Stimulated activated memory B cell treated with anti-CD40 and anti-IgM and Interleukin-4, amounts not matched to agents 10 μg/mL and 1 μg/mL and 100 μg/mL, for 72 hours (primary cell): ENCODE data around the gene NF2.

Experiments
- ATAC-seq: fragments of 150-1000 bp; cut with Tn5 transposase; 2 replicates; pipeline ENCODE4 v1.10.0; 2021
- H3K27ac Mint-ChIP-seq: one replicate; pipeline ENCODE4 v1.8.0; 2022; ENCODE audit warnings: mild to moderate bottlenecking, mixed read lengths
- H3K27me3 Mint-ChIP-seq: one replicate; pipeline ENCODE4 v1.8.0; 2022; ENCODE audit warnings: mixed read lengths
- H3K36me3 Mint-ChIP-seq: one replicate; pipeline ENCODE4 v1.8.0; 2022; ENCODE audit warnings: mixed read lengths
- H3K4me1 Mint-ChIP-seq: one replicate; pipeline ENCODE4 v1.8.0; 2022; ENCODE audit warnings: mixed read lengths
- H3K4me3 Mint-ChIP-seq: one replicate; pipeline ENCODE4 v1.8.0; 2022; ENCODE audit warnings: mild to moderate bottlenecking, moderate library complexity, mixed read lengths
- H3K9me3 Mint-ChIP-seq: one replicate; pipeline ENCODE4 v1.8.0; 2022; ENCODE audit warnings: mixed read lengths

NF2 gene

GRCh38 chr22:29634847-29635246, 31.4 kb downstream of the NF2 start:
- Mint-ChIP-seq H3K36me3 (peaks cover 14% of the 10 kb centered on the region), H3K4me3 (no peak overlapping the region), H3K27me3 (no peaks in the 10 kb centered on the region), H3K9me3 (no peaks in the 10 kb centered on the region), H3K27ac (no peak overlapping the region), H3K4me1 (peaks cover 19% of the 10 kb centered on the region)
- no peak for ATAC-seq

DNA sequence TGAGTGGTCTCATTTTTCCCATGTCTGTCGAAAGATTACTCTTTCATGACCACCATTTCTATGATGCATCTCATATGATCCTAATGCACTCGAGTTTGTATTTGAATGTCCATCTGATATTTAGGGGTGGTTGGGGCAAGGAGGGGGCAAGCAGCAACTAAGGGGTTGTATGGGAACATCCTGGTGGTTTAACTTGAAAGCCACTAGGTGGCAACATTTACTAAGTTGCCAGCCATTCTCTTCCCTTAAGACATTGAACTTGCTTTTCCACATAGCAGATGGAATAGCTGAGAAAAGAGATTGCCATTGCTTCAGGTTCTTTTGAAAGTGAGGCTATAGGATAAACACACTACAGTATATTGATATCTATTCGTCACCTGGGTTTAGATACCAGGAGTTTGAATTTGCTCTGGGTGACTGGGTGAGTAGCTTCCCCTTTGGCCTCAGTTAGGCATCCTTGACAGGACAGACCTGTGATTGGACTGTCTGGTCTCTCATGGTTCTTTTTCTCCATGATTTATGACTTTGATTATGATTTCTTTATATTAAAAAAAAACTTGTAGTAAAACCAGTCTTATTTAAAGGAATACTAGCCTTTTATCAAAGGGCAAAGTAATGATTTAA, 32.4 kb downstream of the NF2 start:
- Mint-ChIP-seq H3K9me3 (no peaks in the 10 kb centered on the region), H3K4me1 (peaks cover 19% of the 10 kb centered on the region), H3K36me3 (peaks cover 14% of the 10 kb centered on the region), H3K4me3 (no peak overlapping the region), H3K27ac (no peak overlapping the region), H3K27me3 (no peaks in the 10 kb centered on the region)
- ATAC-seq: no peak

GRCh38 chr22:29636751-29637150, 33.3 kb downstream of the NF2 start:
- H3K4me1 Mint-ChIP-seq: peaks cover 19% of the 10 kb centered on the region
- no peaks in the 10 kb centered on the region for H3K9me3 Mint-ChIP-seq
- no peaks in the 10 kb centered on the region for H3K27me3 Mint-ChIP-seq
- ATAC-seq: no peak
- peaks cover 16% of the 10 kb centered on the region for H3K36me3 Mint-ChIP-seq
- no peak overlapping the region for H3K4me3 Mint-ChIP-seq
- H3K27ac Mint-ChIP-seq: no peak overlapping the region

- Mint-ChIP-seq H3K27ac (no peak overlapping the region), H3K36me3 (peaks cover 20% of the 10 kb centered on the region), H3K9me3 (no peaks in the 10 kb centered on the region), H3K4me1 (peaks cover 15% of the 10 kb centered on the region), H3K4me3 (no peak overlapping the region), H3K27me3 (no peaks in the 10 kb centered on the region)
- ATAC-seq: no peak
Observed at GRCh38 chr22:29637181-29637580, 33.7 kb downstream of the NF2 start.

DNA sequence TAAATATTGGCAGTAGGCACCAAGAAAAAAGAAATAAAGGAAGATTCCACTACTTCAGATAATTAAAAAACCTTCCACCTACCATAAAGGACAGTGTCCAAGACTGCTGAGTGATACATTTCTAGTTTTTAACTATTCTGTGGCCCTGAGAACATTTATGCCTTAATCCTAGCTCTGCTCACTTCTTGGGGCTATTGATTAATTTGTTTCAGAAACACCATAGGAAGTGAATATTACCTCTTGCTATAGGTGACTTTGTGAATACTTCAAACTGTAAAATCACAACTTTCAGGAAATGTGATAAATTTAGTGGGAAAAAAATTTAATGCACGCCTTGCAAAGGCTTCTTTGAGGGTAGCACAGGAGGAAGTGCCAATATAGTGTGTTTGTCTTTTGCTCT, 35.2 kb downstream of the NF2 start:
- Mint-ChIP-seq H3K27me3 (no peaks in the 10 kb centered on the region), H3K27ac (no peak overlapping the region), H3K36me3 (peaks cover 32% of the 10 kb centered on the region), H3K4me1 (no peaks in the 10 kb centered on the region), H3K4me3 (no peak overlapping the region), H3K9me3 (no peaks in the 10 kb centered on the region)
- no peak for ATAC-seq

GRCh38 chr22:29639096-29639495, 35.7 kb downstream of the NF2 start:
- H3K27ac Mint-ChIP-seq: no peak overlapping the region
- no peak overlapping the region for H3K4me3 Mint-ChIP-seq
- no peaks in the 10 kb centered on the region for H3K27me3 Mint-ChIP-seq
- H3K36me3 Mint-ChIP-seq: peaks cover 32% of the 10 kb centered on the region
- no peaks in the 10 kb centered on the region for H3K9me3 Mint-ChIP-seq
- ATAC-seq: no peak
- no peaks in the 10 kb centered on the region for H3K4me1 Mint-ChIP-seq

- no peak for ATAC-seq
- Mint-ChIP-seq H3K4me1 (no peaks in the 10 kb centered on the region), H3K4me3 (no peak overlapping the region), H3K27me3 (no peaks in the 10 kb centered on the region), H3K36me3 (peaks cover 45% of the 10 kb centered on the region), H3K27ac (no peak overlapping the region), H3K9me3 (no peaks in the 10 kb centered on the region)
Observed at GRCh38 chr22:29641042-29641699, 37.7 kb downstream of the NF2 start.

DNA sequence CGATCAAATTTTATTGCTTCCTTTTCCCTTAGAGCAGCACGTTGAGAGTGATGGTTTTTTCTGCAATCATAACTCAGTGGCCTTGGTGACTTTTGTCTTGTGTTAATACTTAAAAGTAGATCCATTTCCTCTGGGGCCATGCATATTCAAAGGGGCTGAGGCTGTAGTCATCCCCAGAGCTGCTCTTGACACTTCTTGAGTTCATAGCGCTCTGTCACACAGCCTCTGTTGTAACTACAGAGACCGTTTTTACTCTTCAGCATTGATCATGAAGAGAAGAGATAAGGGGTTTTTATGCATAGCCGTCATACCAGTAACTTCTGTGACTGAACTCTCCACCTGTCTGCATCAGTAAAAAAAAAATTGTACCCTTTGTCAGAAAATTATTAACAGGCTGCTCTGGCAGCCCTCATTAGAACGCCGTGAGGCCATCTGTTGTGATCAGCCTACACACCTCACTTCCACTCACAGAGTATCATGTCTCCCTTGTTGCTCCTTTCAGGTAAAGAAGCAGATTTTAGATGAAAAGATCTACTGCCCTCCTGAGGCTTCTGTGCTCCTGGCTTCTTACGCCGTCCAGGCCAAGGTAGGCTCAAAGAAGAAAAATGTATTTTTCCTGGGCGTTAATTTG, 38.4 kb downstream of the NF2 start:
- no peaks in the 10 kb centered on the region for H3K9me3 Mint-ChIP-seq
- H3K27ac Mint-ChIP-seq: peak overlapping the region; percentile 13
- H3K36me3 Mint-ChIP-seq: peaks cover 45% of the 10 kb centered on the region
- H3K4me1 Mint-ChIP-seq: no peaks in the 10 kb centered on the region
- H3K27me3 Mint-ChIP-seq: no peaks in the 10 kb centered on the region
- ATAC-seq: no peak
- no peak overlapping the region for H3K4me3 Mint-ChIP-seq

DNA sequence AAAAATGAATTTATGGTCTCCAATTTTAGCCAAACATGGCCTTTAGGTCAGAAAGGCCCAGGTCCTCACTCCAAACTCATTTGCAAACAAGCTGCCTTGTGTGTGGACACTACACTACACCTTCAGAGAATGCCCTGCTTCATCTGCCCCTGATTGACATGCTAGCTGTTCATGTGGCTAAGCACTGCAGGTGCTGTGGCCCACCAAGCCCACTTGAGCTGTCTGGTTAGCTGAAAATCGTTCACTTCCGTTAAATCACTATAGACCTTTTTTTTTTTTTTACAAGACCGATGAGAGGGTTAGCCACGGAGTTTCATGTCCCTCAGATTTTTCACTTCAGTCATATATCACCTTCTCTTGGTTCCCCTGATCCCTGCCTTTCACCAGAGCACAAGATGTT, 39.3 kb downstream of the NF2 start:
- Mint-ChIP-seq H3K4me3 (no peak overlapping the region), H3K27me3 (no peaks in the 10 kb centered on the region), H3K36me3 (peaks cover 47% of the 10 kb centered on the region), H3K27ac (no peak overlapping the region), H3K9me3 (no peaks in the 10 kb centered on the region), H3K4me1 (no peaks in the 10 kb centered on the region)
- ATAC-seq: no peak

DNA sequence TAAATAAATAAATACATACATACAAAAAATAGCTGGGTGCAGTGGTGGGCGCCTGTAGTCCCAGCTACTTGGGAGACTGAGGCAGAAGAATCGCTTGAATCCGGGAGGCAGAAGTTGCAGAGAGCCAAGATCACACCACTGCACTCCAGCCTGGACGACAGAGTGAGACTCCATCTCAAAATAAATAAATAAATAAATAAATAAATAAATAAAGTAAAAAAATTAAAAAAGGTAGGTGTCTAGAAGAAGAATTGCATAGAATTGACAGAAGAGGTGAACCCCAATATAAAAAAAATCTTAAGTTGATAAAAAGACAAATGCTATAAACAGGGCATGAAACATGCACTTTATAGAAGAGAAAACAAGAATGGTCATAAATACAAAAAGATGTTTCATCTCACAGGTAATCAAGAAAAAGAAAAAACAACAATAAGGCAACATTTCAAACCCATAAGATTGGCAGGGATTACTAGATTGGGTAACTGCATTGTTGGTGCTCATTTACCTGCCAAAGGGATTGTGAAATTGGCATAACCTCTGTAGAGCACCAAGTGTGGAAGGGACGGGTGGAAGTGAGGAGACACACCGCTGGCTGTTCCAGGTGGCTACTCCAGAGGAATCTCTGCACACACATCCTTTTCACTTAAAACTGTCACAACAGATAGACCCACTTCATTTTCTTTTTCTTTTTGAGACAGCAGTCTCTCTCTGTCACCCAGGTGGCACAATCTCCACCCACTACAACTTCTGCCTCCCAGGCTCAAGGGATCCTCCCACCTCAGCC, 44.7 kb downstream of the NF2 start:
- Mint-ChIP-seq H3K27ac (no peak overlapping the region), H3K9me3 (no peaks in the 10 kb centered on the region), H3K4me1 (no peaks in the 10 kb centered on the region), H3K4me3 (no peak overlapping the region), H3K27me3 (no peaks in the 10 kb centered on the region), H3K36me3 (peaks cover 42% of the 10 kb centered on the region)
- ATAC-seq: no peak

DNA sequence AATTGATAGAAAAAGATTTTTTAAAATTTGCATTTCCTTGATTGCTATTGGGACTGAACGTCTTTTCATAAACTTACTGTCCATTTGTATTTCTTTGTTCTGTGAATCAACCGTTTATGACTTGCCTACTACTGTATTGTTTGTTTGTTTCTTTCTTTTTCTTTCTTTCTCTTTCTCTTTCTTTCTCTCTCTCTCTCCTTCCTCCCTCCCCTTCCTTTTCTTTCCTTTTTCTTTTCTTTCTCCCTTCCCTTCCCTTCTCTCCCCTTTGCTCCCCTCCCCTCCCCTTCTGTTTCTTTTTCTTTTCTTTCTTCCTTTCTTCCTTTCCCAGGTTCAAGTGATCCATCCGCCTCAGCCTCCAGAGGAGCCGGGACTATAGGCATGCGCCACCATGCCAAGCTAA, 46.9 kb downstream of the NF2 start:
- Mint-ChIP-seq H3K4me1 (no peaks in the 10 kb centered on the region), H3K9me3 (no peaks in the 10 kb centered on the region), H3K36me3 (peaks cover 45% of the 10 kb centered on the region), H3K4me3 (no peak overlapping the region), H3K27me3 (no peaks in the 10 kb centered on the region), H3K27ac (no peak overlapping the region)
- no peak for ATAC-seq

- Mint-ChIP-seq H3K36me3 (peaks cover 43% of the 10 kb centered on the region), H3K4me3 (no peak overlapping the region)
Observed at GRCh38 chr22:29651652-29652051, 48.2 kb downstream of the NF2 start.

GRCh38 chr22:29654420-29654819, 51.0 kb downstream of the NF2 start:
- no peak for ATAC-seq
- no peaks in the 10 kb centered on the region for H3K27me3 Mint-ChIP-seq
- H3K4me1 Mint-ChIP-seq: peaks cover 11% of the 10 kb centered on the region
- H3K36me3 Mint-ChIP-seq: peaks cover 35% of the 10 kb centered on the region
- no peaks in the 10 kb centered on the region for H3K9me3 Mint-ChIP-seq
- H3K27ac Mint-ChIP-seq: no peak overlapping the region
- no peak overlapping the region for H3K4me3 Mint-ChIP-seq

More at GRCh38 chr22:29651652-29652051, 48.2 kb downstream of the NF2 start:
- no peaks in the 10 kb centered on the region for H3K27me3 Mint-ChIP-seq
- ATAC-seq: no peak
- H3K27ac Mint-ChIP-seq: no peak overlapping the region
- no peaks in the 10 kb centered on the region for H3K4me1 Mint-ChIP-seq
- H3K9me3 Mint-ChIP-seq: no peaks in the 10 kb centered on the region

DNA sequence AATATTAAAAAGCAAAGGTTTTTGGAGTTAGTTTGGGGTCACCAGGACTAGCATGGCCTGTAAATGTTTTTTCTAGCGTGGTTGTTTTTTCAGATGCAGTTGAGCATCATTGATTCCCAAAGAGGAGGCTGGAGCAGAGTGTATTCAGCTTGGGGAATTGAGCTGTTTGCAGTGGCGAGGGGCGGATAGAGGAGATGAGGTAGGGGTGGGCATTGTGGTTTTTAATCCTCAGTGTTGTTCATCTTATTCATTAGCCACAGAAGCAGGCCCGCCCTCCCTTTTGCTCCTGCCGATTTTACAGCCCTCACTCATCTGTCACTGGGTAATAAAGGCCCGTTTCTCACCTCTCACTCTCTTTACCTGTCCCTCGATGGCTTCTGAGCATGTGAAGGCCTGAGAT, 51.4 kb downstream of the NF2 start:
- no peak overlapping the region for H3K27ac Mint-ChIP-seq
- no peak overlapping the region for H3K4me3 Mint-ChIP-seq
- H3K27me3 Mint-ChIP-seq: no peaks in the 10 kb centered on the region
- peaks cover 11% of the 10 kb centered on the region for H3K4me1 Mint-ChIP-seq
- H3K36me3 Mint-ChIP-seq: peaks cover 35% of the 10 kb centered on the region
- no peak for ATAC-seq
- no peaks in the 10 kb centered on the region for H3K9me3 Mint-ChIP-seq

GRCh38 chr22:29658176-29658575, 54.7 kb downstream of the NF2 start:
- Mint-ChIP-seq H3K4me3 (no peak overlapping the region), H3K27ac (no peak overlapping the region), H3K9me3 (no peaks in the 10 kb centered on the region), H3K27me3 (no peaks in the 10 kb centered on the region), H3K36me3 (peaks cover 37% of the 10 kb centered on the region), H3K4me1 (peaks cover 11% of the 10 kb centered on the region)
- ATAC-seq: no peak
